Brain microvascular endothelial cell (primary cell): Measurements from ENCODE around the gene MUL1.
"Not testable (repeated sequence)": the region's sequence is repeated elsewhere in the genome, so short reads cannot be mapped to it uniquely, and the experiment has no call there.

Source experiments
- DNase-seq: peaks from one replicate; pipeline ENCODE4 v3.0.0-alpha.2; 2020
- H3K27ac ChIP-seq: fragments of 250-450 bp; sonication (Bioruptor Pico); 2 replicates; pipeline ENCODE4 v1.5.1; 2020; ENCODE audit warnings: mild to moderate bottlenecking, moderate library complexity
- H3K27me3 ChIP-seq: fragments of 250-450 bp; sonication (Bioruptor Pico); replicated peaks from 2 replicates; pipeline ENCODE4 v1.5.1; 2020; ENCODE audit warnings: mild to moderate bottlenecking
- H3K36me3 ChIP-seq: fragments of 250-450 bp; sonication (Bioruptor Pico); replicated peaks from 2 replicates; pipeline ENCODE4 v1.5.1; 2020; ENCODE audit warnings: mild to moderate bottlenecking
- H3K4me3 ChIP-seq: 2 replicates; pipeline ENCODE4 v1.5.1; 2011; ENCODE audit warnings: low read depth, mild to moderate bottlenecking, control low read depth, low read length, moderate library complexity
- in situ Hi-C: cut with HindIII; loops from 2 replicates; pipeline ENCODE4 v1.10.0; 2017; ENCODE audit warnings: low sequenced_read_pairs, low pct_ligation_motif_present
- TF ChIP-seq, protein P1 (sequence below): IDR thresholded peaks from 2 replicates; pipeline ENCODE4 v1.5.1; 2011; ENCODE audit warnings: low read depth, mild to moderate bottlenecking, moderate library complexity, low read length, control low read depth, inconsistent platforms; ENCODE audit errors: missing control alignments

The MUL1 gene

GRCh38 chr1:20500716-20501115, 7.2 kb downstream of the MUL1 start:
- Histone ChIP-seq H3K27me3 (no peaks in the 10 kb centered on the region), H3K36me3 (peaks cover 39% of the 10 kb centered on the region), H3K4me3 (no peak overlapping the region), H3K27ac (no peak overlapping the region)
- in situ Hi-C loops: no loop called here
- no peak for DNase-seq
- TF ChIP-seq, protein P1, sequence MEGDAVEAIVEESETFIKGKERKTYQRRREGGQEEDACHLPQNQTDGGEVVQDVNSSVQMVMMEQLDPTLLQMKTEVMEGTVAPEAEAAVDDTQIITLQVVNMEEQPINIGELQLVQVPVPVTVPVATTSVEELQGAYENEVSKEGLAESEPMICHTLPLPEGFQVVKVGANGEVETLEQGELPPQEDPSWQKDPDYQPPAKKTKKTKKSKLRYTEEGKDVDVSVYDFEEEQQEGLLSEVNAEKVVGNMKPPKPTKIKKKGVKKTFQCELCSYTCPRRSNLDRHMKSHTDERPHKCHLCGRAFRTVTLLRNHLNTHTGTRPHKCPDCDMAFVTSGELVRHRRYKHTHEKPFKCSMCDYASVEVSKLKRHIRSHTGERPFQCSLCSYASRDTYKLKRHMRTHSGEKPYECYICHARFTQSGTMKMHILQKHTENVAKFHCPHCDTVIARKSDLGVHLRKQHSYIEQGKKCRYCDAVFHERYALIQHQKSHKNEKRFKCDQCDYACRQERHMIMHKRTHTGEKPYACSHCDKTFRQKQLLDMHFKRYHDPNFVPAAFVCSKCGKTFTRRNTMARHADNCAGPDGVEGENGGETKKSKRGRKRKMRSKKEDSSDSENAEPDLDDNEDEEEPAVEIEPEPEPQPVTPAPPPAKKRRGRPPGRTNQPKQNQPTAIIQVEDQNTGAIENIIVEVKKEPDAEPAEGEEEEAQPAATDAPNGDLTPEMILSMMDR: no peak

GRCh38 chr1:20499718-20500117, 8.2 kb downstream of the MUL1 start:
- in situ Hi-C loops: no loop called here
- TF ChIP-seq, protein P1: no peak
- Histone ChIP-seq H3K27me3 (no peaks in the 10 kb centered on the region), H3K4me3 (no peak overlapping the region), H3K36me3 (peaks cover 39% of the 10 kb centered on the region), H3K27ac (no peak overlapping the region)
- no peak for DNase-seq

GRCh38 chr1:20499105-20499504, 8.8 kb downstream of the MUL1 start:
- H3K36me3 ChIP-seq: peaks cover 39% of the 10 kb centered on the region
- TF ChIP-seq, protein P1: no peak
- in situ Hi-C loops: no loop called here
- H3K27me3 ChIP-seq: no peaks in the 10 kb centered on the region
- H3K4me3 ChIP-seq: no peak overlapping the region
- DNase-seq: no peak
- H3K27ac ChIP-seq: no peak overlapping the region

- TF ChIP-seq, protein P1: no peak
- H3K36me3 ChIP-seq: peaks cover 39% of the 10 kb centered on the region
- no peak overlapping the region for H3K27ac ChIP-seq
- no peak for DNase-seq
- H3K27me3 ChIP-seq: no peaks in the 10 kb centered on the region
- in situ Hi-C loops: no loop called here
- no peak overlapping the region for H3K4me3 ChIP-seq
These were observed 9.8 kb downstream of the MUL1 start for GRCh38 chr1:20498116-20498515.

DNA sequence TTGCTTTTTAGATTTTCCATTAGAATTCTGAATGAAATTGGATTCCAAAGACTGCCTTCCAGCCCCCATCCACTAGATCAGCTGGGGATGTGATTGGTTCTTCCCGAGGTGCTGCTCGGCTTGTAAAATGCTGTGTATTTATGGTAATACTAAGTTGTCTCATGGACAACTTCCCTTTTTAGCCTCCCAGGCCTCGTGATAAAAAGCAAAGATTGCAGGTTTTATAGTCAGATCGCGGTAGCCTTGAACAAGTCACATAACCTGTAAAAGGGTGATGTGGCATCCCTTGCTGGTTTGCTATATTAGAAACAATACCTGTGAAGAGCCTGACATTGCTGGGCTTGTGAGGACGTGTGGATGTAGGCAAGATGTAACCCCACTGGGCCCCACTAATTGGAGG, 10.4 kb downstream of the MUL1 start:
- DNase-seq: no peak
- in situ Hi-C loops: no loop called here
- H3K27ac ChIP-seq: no peak overlapping the region
- H3K36me3 ChIP-seq: peaks cover 34% of the 10 kb centered on the region
- H3K27me3 ChIP-seq: no peaks in the 10 kb centered on the region
- TF ChIP-seq, protein P1: no peak
- no peak overlapping the region for H3K4me3 ChIP-seq

GRCh38 chr1:20496725-20497383, 11.1 kb downstream of the MUL1 start:
- not testable (repeated sequence) for H3K27ac ChIP-seq

More at GRCh38 chr1:20496725-20497383, 11.1 kb downstream of the MUL1 start:
- H3K36me3 ChIP-seq: peaks cover 28% of the 10 kb centered on the region
- H3K27me3 ChIP-seq, in situ Hi-C loops, DNase-seq, H3K4me3 ChIP-seq: not testable (repeated sequence)
